GM21737 (cell line): ENCODE results near the gene PRDM15.

ENCODE experiments used
- ATAC-seq: cut with Tn5 transposase; IDR thresholded peaks from one replicate; pipeline ENCODE4 v1.9.1; 2021; ENCODE audit warnings: mild to moderate bottlenecking, moderate library complexity; ENCODE audit not compliant: unreplicated experiment

The PRDM15 gene

DNA sequence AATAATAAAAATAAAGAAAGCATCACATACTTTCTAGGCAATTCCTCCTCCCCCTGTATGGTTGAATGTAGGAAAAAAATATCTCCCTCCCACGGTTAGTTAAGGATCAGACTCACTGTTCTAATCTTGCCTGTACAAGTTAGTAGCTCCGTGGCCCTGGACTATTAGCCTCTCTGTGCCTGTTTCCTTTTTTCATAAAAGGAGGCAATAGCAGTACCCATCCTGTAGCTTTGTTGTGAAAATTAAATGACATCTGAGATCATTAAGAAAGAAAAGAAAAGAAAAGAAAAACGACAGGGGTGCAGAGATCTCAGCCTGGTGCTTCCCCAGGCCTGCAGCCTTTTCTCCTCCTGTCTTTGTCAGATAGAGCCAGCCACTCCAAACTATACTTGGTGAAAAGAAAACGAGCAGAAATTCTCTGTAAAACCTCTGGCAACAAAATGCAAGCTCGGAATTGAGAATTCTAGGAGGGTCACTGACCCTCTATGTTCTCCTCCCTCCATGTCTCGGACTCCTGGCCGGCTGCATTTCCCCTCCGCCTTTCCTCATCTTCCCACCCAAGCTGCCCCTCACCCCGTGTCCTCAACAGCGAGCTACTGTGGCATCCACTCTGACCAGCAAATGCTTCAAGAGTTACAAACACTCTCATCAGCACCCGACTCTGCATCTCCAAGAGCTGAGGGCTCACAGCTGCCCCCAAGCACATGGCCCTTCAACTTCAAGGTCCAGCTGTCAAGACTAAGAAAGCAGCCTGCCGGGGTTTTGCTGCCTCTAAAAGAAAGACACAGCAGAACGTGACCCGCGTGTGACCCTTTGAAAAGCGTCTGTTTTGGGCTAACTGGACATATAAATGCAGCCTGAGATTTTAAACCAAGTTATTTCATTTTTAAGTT lies 125.9 kb downstream of the PRDM15 start:
- ATAC-seq: no peak

DNA sequence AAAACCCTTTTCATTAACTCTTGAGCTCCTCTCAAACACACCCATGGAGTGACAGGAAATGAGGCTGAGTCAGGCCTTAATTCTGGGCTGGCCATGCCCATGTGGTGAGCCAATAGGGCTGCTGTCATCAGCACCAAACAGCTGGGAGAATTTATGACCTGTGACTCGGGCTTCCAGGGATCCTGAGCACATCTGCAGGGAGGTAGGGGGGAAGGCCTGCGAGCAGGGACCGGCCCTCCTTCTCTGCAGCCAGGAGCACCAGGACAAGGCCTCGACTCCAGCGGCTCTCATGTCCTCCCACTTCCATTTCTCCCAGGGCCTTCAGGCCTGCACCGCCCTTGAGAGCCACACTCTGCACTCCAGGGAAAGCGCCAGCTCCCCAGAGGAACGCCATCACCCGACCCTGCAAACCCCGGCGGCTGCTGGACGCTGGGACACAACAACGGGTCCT lies 126.9 kb downstream of the PRDM15 start:
- no peak for ATAC-seq

- no peak for ATAC-seq
Measured at GRCh38 chr21:41751611-41752011, 127.5 kb downstream of the PRDM15 start.

DNA sequence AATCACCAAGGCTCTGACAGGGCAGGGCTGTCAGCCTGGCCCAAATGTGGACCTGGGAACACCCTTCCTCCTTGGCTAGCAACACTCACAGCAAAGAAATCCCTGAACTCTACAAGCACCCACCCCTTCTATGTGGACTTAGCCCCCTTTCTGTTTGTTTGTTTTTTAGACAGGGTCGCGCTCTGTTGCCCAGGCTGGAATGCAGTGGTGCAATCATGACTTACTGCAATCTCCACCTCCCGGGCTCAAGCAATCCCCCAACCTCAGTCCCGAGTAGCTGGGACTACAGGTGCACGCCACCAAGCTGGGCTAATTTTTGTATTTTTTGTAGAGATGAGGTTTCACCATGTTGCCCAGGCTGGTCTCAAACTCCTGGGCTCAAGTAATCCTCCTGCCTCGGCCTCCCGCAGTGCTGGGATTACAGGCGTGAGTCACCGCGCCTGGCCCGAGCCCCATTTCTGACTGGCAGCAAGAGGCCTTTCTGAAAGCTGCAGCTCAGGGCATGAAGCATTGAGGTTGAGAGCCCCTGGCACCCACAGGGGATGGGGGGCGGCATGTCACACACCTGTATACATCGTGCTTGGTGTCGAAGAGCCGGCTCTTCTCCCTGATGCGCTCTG lies 128.5 kb downstream of the PRDM15 start:
- no peak for ATAC-seq

- ATAC-seq: no peak
Measured at GRCh38 chr21:41750051-41750450, 129.1 kb downstream of the PRDM15 start.

- ATAC-seq: no peak
Measured at GRCh38 chr21:41749286-41749685, 129.9 kb downstream of the PRDM15 start.
